HepG2 (cell line): Measurements from ENCODE around the gene LRGUK. TPM values are rescaled to one million over a fixed set of nuclear protein-coding genes. Genes with fewer than 3 reads are reported as not detected.

ENCODE experiments used
- ATAC-seq: fragments of 200-7000 bp; cut with Tn5 transposase; 3 replicates; pipeline ENCODE4 v1.9.1; 2020; ENCODE audit warnings: mild to moderate bottlenecking, moderate library complexity
- BruUV-seq: library from RNA; stranded (reverse); fragments of 400-500 nt; replicated peaks from 2 replicates; lab custom pipeline; 2021; lab: Mats Ljungman, UMichigan
- CTCF ChIA-PET: fragments of 300-600 bp; formaldehyde crosslinking; extraction: SDS; loops from one replicate; lab custom pipeline; 2021; ENCODE audit warnings: low total read pairs, inconsistent platforms, low intra/inter-chr PET ratio; lab: Yijun Ruan, JAX
- POLR2A ChIA-PET: fragments of 350-600 bp; sonication (Branson Sonifier 250); formaldehyde crosslinking; loops from one replicate; lab custom pipeline; 2020; ENCODE audit warnings: antibody characterized with exemption, inconsistent platforms; lab: Yijun Ruan, JAX
- DNase-seq: peaks from one replicate; pipeline ENCODE4 v3.0.0-alpha.2; 2015; ENCODE audit warnings: low spot score
- FAIRE-seq: peaks from 3 replicates; lab custom pipeline; 2011; peaks lifted over from hg19 to GRCh38; lab: Jason Lieb, UNC
- H2AFZ ChIP-seq: one replicate; pipeline ENCODE4 v1.6.1; 2011; ENCODE audit warnings: low read length, inconsistent platforms
- H3K27ac ChIP-seq: fragments of 300-600 bp; 3 replicates; pipeline ENCODE4 v1.8.0; 2011; ENCODE audit warnings: mixed run types, mild to moderate bottlenecking, mixed read lengths, low read length, inconsistent platforms; ENCODE audit not compliant: insufficient read depth; ENCODE audit errors: extremely low read length
- H3K27me3 ChIP-seq, 2 experiments: fragments of 200-600 bp in 1 of 2; 2 replicates in 1 of 2; 3 replicates in 1 of 2; pipeline versions ENCODE4 v1.6.0 to v1.8.0; 2011; ENCODE audit warnings: low read length in 2 of 2, mild to moderate bottlenecking in 2 of 2, moderate library complexity in 2 of 2, inconsistent platforms in 1 of 2; ENCODE audit not compliant: insufficient read depth in 2 of 2, control insufficient read depth in 1 of 2
- H3K36me3 ChIP-seq, 2 experiments: fragments of 200-600 bp in 1 of 2; replicated peaks in 1 of 2; 2 replicates in 1 of 2; 3 replicates in 1 of 2; pipeline versions ENCODE4 v1.5.1 to v1.8.0; 2011; ENCODE audit warnings: low read length in 2 of 2, inconsistent platforms in 1 of 2; ENCODE audit not compliant: insufficient read depth in 2 of 2, control insufficient read depth in 1 of 2
- H3K4me1 ChIP-seq: 2 replicates; pipeline ENCODE4 v1.5.1; 2012; ENCODE audit warnings: low read length, inconsistent platforms; ENCODE audit not compliant: insufficient read depth
- H3K4me2 ChIP-seq: 2 replicates; pipeline ENCODE4 v1.6.0; 2011; ENCODE audit warnings: low read depth, low read length, inconsistent platforms
- H3K4me3 ChIP-seq, 3 experiments: fragments of 200-600 bp in 1 of 3; sonication (generic), shearing (Covaris generic) in 1 of 3; replicated peaks in 1 of 3; 2 replicates each; pipeline ENCODE4 v1.5.1; 2011 to 2016; ENCODE audit warnings: low read length in 3 of 3, inconsistent platforms in 2 of 3, low read depth in 2 of 3, mild to moderate bottlenecking in 2 of 3, control low read depth in 1 of 3, mixed read lengths in 1 of 3; ENCODE audit not compliant: insufficient read depth in 1 of 3
- H3K79me2 ChIP-seq: one replicate; pipeline ENCODE4 v1.6.1; 2011; ENCODE audit warnings: low read length, inconsistent platforms; ENCODE audit not compliant: insufficient read depth
- H3K9ac ChIP-seq: 2 replicates; pipeline ENCODE4 v1.6.0; 2011; ENCODE audit warnings: mild to moderate bottlenecking, low read depth, low read length, inconsistent platforms; ENCODE audit not compliant: insufficient read depth
- H3K9me3 ChIP-seq: 2 replicates; pipeline ENCODE4 v1.5.1; 2012; ENCODE audit warnings: mild to moderate bottlenecking, low read length
- H4K20me1 ChIP-seq: 2 replicates; pipeline ENCODE4 v1.6.0; 2011; ENCODE audit warnings: inconsistent platforms, mild to moderate bottlenecking, low read length, moderate library complexity; ENCODE audit not compliant: insufficient read depth
- HIVEP1 ChIP-seq: sonication (generic); formaldehyde crosslinking; IDR thresholded peaks from 2 replicates; pipeline ENCODE4 v1.4.0; 2020; ENCODE audit warnings: mild to moderate bottlenecking, missing genetic modification reagents
- KLF12 ChIP-seq: sonication (generic); formaldehyde crosslinking; IDR thresholded peaks from 2 replicates; pipeline ENCODE4 v1.4.0; 2020; ENCODE audit warnings: missing genetic modification reagents, borderline replicate concordance
- MYNN ChIP-seq: sonication (generic); formaldehyde crosslinking; IDR thresholded peaks from 2 replicates; pipeline ENCODE4 v1.4.0; 2020; ENCODE audit warnings: mild to moderate bottlenecking, low read depth, missing genetic modification reagents
- PHF21A ChIP-seq: sonication (generic); formaldehyde crosslinking; IDR thresholded peaks from 2 replicates; pipeline ENCODE4 v1.5.0; 2020; ENCODE audit warnings: mild to moderate bottlenecking, missing genetic modification reagents
- ZNF17 ChIP-seq: sonication (generic); formaldehyde crosslinking; IDR thresholded peaks from 2 replicates; pipeline ENCODE4 v1.5.0; 2020; ENCODE audit warnings: mild to moderate bottlenecking, missing genetic modification reagents
- ZNF225 ChIP-seq: sonication (generic); formaldehyde crosslinking; IDR thresholded peaks from 2 replicates; pipeline ENCODE4 v1.4.0; 2020; ENCODE audit warnings: mild to moderate bottlenecking, missing genetic modification reagents
- ZNF235 ChIP-seq: sonication (generic); formaldehyde crosslinking; IDR thresholded peaks from 2 replicates; pipeline ENCODE4 v1.8.1; 2023; ENCODE audit warnings: mild to moderate bottlenecking, missing genetic modification reagents, borderline replicate concordance
- ZNF253 ChIP-seq: sonication (generic); formaldehyde crosslinking; IDR thresholded peaks from 2 replicates; pipeline ENCODE4 v1.8.0; 2022; ENCODE audit warnings: mild to moderate bottlenecking, missing genetic modification reagents, borderline replicate concordance
- ZNF282 ChIP-seq: fragments of 450-650 bp; IDR thresholded peaks from 2 replicates; pipeline ENCODE4 v1.6.1; 2018; ENCODE audit not compliant: partially characterized antibody
- ZNF44 ChIP-seq: sonication (generic); formaldehyde crosslinking; IDR thresholded peaks from 2 replicates; pipeline ENCODE4 v1.5.1; 2020; ENCODE audit warnings: mild to moderate bottlenecking, missing genetic modification reagents
- ZNF557 ChIP-seq: sonication (generic); formaldehyde crosslinking; IDR thresholded peaks from 2 replicates; pipeline ENCODE4 v1.4.0; 2020; ENCODE audit warnings: missing genetic modification reagents
- ZSCAN9 ChIP-seq: IDR thresholded peaks from 2 replicates; pipeline ENCODE4 v1.6.1; 2016; ENCODE audit warnings: borderline replicate concordance
- in situ Hi-C: cut with HindIII; loops from 2 replicates; pipeline ENCODE4 v1.10.0; 2017; ENCODE audit warnings: low pct_unique_long_range_greater_than_20kb; ENCODE audit not compliant: extremely low pct_ligation_motif_present
- intact Hi-C: fragments of 100-400 bp; cut with micrococcal nuclease; formaldehyde crosslinking; loops from one replicate; pipeline ENCODE4 v1.10.0; 2022; ENCODE audit not compliant: unreplicated experiment
- polyA plus RNA-seq, 8 experiments: library from polyadenylated mRNA; depleted of rRNA in 3 of 8; stranded (reverse) in 7 of 8; unstranded in 1 of 8; fragments of >200 nt; fragmentation: Illumina TruSeq in 4 of 8; extraction: Trizol in 4 of 8; gene quantifications; 2 replicates each; pipeline versions ENCODE4 v1.2.1 to v1.2.3, GENCODE V29; 2011 to 2016; ENCODE audit warnings: low read depth in 4 of 8, missing spikeins in 1 of 8, mixed read lengths in 1 of 8; ENCODE audit not compliant: insufficient read depth in 1 of 8
- total RNA-seq, 5 experiments: library from RNA; depleted of rRNA; stranded (reverse); fragments of >200 nt; fragmentation: Illumina TruSeq; extraction: Trizol; gene quantifications; 2 replicates each; pipeline ENCODE4 v1.2.3, GENCODE V29; 2016; ENCODE audit warnings: low read depth in 1 of 5
- TF ChIP-seq, protein P1 (sequence below): sonication (generic); formaldehyde crosslinking; IDR thresholded peaks from 2 replicates; pipeline ENCODE4 v1.4.0; 2020; ENCODE audit warnings: mild to moderate bottlenecking, missing genetic modification reagents
- TF ChIP-seq, protein P2 (sequence below): sonication (generic); formaldehyde crosslinking; IDR thresholded peaks from 2 replicates; pipeline ENCODE4 v1.9.0; 2022; ENCODE audit warnings: missing genetic modification reagents, mild to moderate bottlenecking, borderline replicate concordance
- TF ChIP-seq, protein P3 (sequence below), 2 experiments: sonication (generic) in 1 of 2; formaldehyde crosslinking in 1 of 2; IDR thresholded peaks; 2 replicates each; pipeline versions ENCODE4 v1.4.0 to v1.6.1; 2018 to 2020; ENCODE audit warnings: missing genetic modification reagents in 2 of 2, borderline replicate concordance in 1 of 2, low read depth in 1 of 2, mild to moderate bottlenecking in 1 of 2, missing biosample characterization in 1 of 2
- TF ChIP-seq, protein P4 (sequence below): sonication (generic); formaldehyde crosslinking; IDR thresholded peaks from 2 replicates; pipeline ENCODE4 v1.5.1; 2020; ENCODE audit warnings: missing genetic modification reagents, mild to moderate bottlenecking, borderline replicate concordance

The LRGUK gene
- total and polyA plus RNA-seq, 2 of the 13 experiments (the other 11 are each of a cell fraction or from before 2014, with no cell fraction given): 0.18 to 0.20 TPM

- POLR2A ChIA-PET: no interaction called here
- no peak overlapping the region for H3K9ac ChIP-seq
Observed at GRCh38 chr7:134195252-134195651, 68.1 kb downstream of the LRGUK start.

More at GRCh38 chr7:134195252-134195651, 68.1 kb downstream of the LRGUK start:
- Histone ChIP-seq H3K27me3 (no peaks in the 10 kb centered on the region), H3K4me2 (no peak overlapping the region), H3K4me1 (no peaks in the 10 kb centered on the region), H3K4me3 (no peak overlapping the region), H3K79me2 (no peaks in the 10 kb centered on the region), H3K27ac (no peak overlapping the region), H4K20me1 (no peaks in the 10 kb centered on the region), H3K36me3 (no peaks in the 10 kb centered on the region), H2AFZ (no peak overlapping the region), H3K9me3 (no peaks in the 10 kb centered on the region)
- in situ Hi-C loops: no loop called here
- FAIRE-seq (no peak), ATAC-seq (no peak), DNase-seq (no peak)
- TF ChIP-seq ZNF225 (CRISPR knock-in tag): no peak
- TF ChIP-seq ZNF557: no peak
- TF ChIP-seq KLF12 (CRISPR knock-in tag): no peak
- TF ChIP-seq MYNN (CRISPR knock-in tag): no peak
- no peak for TF ChIP-seq ZNF253
- TF ChIP-seq ZNF235 (CRISPR knock-in tag): no peak
- TF ChIP-seq ZNF282: no peak
- TF ChIP-seq, protein P1, sequence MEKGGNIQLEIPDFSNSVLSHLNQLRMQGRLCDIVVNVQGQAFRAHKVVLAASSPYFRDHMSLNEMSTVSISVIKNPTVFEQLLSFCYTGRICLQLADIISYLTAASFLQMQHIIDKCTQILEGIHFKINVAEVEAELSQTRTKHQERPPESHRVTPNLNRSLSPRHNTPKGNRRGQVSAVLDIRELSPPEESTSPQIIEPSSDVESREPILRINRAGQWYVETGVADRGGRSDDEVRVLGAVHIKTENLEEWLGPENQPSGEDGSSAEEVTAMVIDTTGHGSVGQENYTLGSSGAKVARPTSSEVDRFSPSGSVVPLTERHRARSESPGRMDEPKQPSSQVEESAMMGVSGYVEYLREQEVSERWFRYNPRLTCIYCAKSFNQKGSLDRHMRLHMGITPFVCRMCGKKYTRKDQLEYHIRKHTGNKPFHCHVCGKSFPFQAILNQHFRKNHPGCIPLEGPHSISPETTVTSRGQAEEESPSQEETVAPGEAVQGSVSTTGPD (CRISPR knock-in tag): no peak
- TF ChIP-seq, protein P2, sequence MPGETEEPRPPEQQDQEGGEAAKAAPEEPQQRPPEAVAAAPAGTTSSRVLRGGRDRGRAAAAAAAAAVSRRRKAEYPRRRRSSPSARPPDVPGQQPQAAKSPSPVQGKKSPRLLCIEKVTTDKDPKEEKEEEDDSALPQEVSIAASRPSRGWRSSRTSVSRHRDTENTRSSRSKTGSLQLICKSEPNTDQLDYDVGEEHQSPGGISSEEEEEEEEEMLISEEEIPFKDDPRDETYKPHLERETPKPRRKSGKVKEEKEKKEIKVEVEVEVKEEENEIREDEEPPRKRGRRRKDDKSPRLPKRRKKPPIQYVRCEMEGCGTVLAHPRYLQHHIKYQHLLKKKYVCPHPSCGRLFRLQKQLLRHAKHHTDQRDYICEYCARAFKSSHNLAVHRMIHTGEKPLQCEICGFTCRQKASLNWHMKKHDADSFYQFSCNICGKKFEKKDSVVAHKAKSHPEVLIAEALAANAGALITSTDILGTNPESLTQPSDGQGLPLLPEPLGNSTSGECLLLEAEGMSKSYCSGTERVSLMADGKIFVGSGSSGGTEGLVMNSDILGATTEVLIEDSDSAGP (CRISPR knock-in tag): no peak
- TF ChIP-seq ZNF17 (CRISPR knock-in tag): no peak
- TF ChIP-seq, protein P3, sequence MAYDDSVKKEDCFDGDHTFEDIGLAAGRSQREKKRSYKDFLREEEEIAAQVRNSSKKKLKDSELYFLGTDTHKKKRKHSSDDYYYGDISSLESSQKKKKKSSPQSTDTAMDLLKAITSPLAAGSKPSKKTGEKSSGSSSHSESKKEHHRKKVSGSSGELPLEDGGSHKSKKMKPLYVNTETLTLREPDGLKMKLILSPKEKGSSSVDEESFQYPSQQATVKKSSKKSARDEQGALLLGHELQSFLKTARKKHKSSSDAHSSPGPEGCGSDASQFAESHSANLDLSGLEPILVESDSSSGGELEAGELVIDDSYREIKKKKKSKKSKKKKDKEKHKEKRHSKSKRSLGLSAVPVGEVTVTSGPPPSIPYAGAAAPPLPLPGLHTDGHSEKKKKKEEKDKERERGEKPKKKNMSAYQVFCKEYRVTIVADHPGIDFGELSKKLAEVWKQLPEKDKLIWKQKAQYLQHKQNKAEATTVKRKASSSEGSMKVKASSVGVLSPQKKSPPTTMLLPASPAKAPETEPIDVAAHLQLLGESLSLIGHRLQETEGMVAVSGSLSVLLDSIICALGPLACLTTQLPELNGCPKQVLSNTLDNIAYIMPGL (CRISPR knock-in tag; IDR thresholded peaks at IDR 0.05; ENCODE audit: borderline replicate concordance in 1 of 2, low read depth in 1 of 2): no peak
- no peak for TF ChIP-seq PHF21A (CRISPR knock-in tag)
- TF ChIP-seq, protein P4, sequence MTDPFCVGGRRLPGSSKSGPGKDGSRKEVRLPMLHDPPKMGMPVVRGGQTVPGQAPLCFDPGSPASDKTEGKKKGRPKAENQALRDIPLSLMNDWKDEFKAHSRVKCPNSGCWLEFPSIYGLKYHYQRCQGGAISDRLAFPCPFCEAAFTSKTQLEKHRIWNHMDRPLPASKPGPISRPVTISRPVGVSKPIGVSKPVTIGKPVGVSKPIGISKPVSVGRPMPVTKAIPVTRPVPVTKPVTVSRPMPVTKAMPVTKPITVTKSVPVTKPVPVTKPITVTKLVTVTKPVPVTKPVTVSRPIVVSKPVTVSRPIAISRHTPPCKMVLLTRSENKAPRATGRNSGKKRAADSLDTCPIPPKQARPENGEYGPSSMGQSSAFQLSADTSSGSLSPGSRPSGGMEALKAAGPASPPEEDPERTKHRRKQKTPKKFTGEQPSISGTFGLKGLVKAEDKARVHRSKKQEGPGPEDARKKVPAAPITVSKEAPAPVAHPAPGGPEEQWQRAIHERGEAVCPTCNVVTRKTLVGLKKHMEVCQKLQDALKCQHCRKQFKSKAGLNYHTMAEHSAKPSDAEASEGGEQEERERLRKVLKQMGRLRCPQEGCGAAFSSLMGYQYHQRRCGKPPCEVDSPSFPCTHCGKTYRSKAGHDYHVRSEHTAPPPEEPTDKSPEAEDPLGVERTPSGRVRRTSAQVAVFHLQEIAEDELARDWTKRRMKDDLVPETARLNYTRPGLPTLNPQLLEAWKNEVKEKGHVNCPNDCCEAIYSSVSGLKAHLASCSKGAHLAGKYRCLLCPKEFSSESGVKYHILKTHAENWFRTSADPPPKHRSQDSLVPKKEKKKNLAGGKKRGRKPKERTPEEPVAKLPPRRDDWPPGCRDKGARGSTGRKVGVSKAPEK: no peak
- no peak for TF ChIP-seq HIVEP1 (CRISPR knock-in tag)
- TF ChIP-seq ZNF44 (CRISPR knock-in tag): no peak
- TF ChIP-seq ZSCAN9: no peak
- intact Hi-C loops: no loop called here
- CTCF ChIA-PET: no interaction called here
- no TSS peak for BruUV-seq
